Type B pancreatic cell (in vitro differentiated cells): ENCODE measurements around the gene CES3. TPM values are rescaled to one million over a fixed set of nuclear protein-coding genes. Genes with fewer than 3 reads are reported as not detected.
"Not testable (repeated sequence)": the region's sequence is repeated elsewhere in the genome, so short reads cannot be mapped to it uniquely, and the experiment has no call there.

Experiments used
- DNase-seq: peaks from one replicate; pipeline ENCODE4 v3.0.0; 2021; ENCODE audit warnings: mixed read lengths; ENCODE audit not compliant: unreplicated experiment; ENCODE audit errors: extremely low spot score
- H3K27ac Mint-ChIP-seq: 2 replicates; pipeline ENCODE4 v1.8.0; 2021; ENCODE audit warnings: mild to moderate bottlenecking, mixed read lengths
- H3K27me3 Mint-ChIP-seq: 2 replicates; pipeline ENCODE4 v1.8.0; 2021; ENCODE audit warnings: mixed read lengths
- H3K36me3 Mint-ChIP-seq: 2 replicates; pipeline ENCODE4 v1.8.0; 2021; ENCODE audit warnings: mixed read lengths
- H3K4me1 Mint-ChIP-seq: one replicate; pipeline ENCODE4 v1.8.0; 2021; ENCODE audit warnings: mixed read lengths; ENCODE audit not compliant: unreplicated experiment
- H3K4me3 Mint-ChIP-seq: 2 replicates; pipeline ENCODE4 v1.8.0; 2021; ENCODE audit warnings: mild to moderate bottlenecking, mixed read lengths
- H3K9me3 Mint-ChIP-seq: 2 replicates; pipeline ENCODE4 v1.8.0; 2021; ENCODE audit warnings: mixed read lengths
- total RNA-seq: library from RNA; stranded (reverse); gene quantifications from 2 replicates; pipeline ENCODE4 v1.2.1, GENCODE V29; 2021; ENCODE audit warnings: low replicate concordance
- TF ChIP-seq, protein P1 (sequence below): fragments of 200-600 bp; sonication (generic); conservative IDR thresholded peaks from 2 replicates; pipeline ENCODE4 v1.5.0; 2021; ENCODE audit warnings: antibody characterized with exemption, mild to moderate bottlenecking

CES3 gene
- total RNA-seq, 1 donor from 2014 or later: 1.1 TPM

DNA sequence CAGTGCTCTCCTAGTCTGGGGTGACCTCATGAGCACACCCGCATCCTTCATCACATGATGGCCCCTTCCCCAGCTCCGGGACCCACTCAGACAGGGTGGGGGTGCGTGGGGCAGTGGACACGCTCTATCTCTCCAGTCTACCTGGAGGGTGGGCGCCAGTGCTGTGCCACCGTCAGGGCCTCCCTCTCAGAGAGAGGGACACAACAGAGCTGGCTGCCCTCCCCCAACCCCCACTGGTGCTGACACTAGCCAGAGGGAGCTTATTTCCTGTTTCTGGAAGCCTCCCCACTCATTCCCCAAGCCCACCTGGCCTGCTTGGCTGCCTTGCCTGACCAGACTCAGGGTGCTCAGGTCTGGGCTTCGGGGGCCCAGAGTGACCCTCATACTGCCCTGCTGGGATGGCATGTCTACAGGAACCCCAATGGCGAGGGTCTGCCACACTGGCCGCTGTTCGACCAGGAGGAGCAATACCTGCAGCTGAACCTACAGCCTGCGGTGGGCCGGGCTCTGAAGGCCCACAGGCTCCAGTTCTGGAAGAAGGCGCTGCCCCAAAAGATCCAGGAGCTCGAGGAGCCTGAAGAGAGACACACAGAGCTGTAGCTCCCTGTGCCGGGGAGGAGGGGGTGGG is 17.5 kb upstream of the CES3 start:
- peaks cover 5% of the 10 kb centered on the region for H3K4me1 Mint-ChIP-seq
- H3K4me3 Mint-ChIP-seq: no peak overlapping the region
- peaks cover 4% of the 10 kb centered on the region for H3K36me3 Mint-ChIP-seq
- H3K27ac Mint-ChIP-seq: no peak overlapping the region
- TF ChIP-seq, protein P1, sequence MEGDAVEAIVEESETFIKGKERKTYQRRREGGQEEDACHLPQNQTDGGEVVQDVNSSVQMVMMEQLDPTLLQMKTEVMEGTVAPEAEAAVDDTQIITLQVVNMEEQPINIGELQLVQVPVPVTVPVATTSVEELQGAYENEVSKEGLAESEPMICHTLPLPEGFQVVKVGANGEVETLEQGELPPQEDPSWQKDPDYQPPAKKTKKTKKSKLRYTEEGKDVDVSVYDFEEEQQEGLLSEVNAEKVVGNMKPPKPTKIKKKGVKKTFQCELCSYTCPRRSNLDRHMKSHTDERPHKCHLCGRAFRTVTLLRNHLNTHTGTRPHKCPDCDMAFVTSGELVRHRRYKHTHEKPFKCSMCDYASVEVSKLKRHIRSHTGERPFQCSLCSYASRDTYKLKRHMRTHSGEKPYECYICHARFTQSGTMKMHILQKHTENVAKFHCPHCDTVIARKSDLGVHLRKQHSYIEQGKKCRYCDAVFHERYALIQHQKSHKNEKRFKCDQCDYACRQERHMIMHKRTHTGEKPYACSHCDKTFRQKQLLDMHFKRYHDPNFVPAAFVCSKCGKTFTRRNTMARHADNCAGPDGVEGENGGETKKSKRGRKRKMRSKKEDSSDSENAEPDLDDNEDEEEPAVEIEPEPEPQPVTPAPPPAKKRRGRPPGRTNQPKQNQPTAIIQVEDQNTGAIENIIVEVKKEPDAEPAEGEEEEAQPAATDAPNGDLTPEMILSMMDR: no peak
- no peak for DNase-seq
- peaks cover 5% of the 10 kb centered on the region for H3K27me3 Mint-ChIP-seq
- H3K9me3 Mint-ChIP-seq: no peaks in the 10 kb centered on the region

DNA sequence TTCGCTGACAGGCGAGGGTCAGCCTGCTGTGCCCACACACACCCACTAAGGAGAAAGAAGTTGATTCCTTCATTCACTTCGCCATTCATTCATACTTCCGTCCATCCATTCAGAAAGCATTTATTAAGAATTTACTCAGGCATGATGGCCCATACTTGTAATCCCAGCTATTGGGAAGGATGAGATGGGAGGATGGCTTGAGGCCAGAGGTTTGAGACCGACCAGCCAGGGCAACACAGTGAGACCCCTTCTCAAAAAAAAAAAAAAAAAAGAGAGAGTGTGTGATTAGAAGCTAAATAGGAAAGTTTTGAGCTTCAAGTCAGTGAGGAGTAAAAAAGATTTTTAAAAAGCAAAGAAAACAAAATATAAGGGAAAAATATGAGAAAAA is 17.0 kb upstream of the CES3 start:
- H3K27ac Mint-ChIP-seq: no peak overlapping the region
- H3K36me3 Mint-ChIP-seq: peaks cover 4% of the 10 kb centered on the region
- DNase-seq: no peak
- no peaks in the 10 kb centered on the region for H3K9me3 Mint-ChIP-seq
- H3K4me3 Mint-ChIP-seq: no peak overlapping the region
- H3K4me1 Mint-ChIP-seq: peaks cover 5% of the 10 kb centered on the region
- peaks cover 6% of the 10 kb centered on the region for H3K27me3 Mint-ChIP-seq
- TF ChIP-seq, protein P1: no peak

DNA sequence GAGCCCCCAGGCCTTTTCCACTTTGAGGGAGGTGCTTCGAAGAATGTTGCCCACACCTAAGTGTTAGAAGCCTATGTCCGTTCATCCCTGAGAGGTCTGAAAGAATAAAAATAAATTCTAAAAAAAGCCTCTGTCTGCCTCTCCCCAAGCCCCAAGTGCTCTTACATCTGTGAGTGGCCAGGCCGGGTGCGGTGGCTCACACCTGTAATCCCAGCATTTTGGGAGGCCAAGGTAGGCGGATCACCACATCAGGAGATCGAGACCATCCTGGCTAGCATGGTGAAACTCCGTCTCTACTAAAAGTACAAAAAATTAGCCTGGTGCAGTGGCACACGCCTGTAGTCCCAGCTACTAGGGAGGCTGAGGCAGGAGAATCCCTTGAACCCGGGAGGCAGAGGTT is 16.1 kb upstream of the CES3 start:
- H3K4me1 Mint-ChIP-seq, H3K9me3 Mint-ChIP-seq, H3K36me3 Mint-ChIP-seq, H3K27ac Mint-ChIP-seq, H3K4me3 Mint-ChIP-seq, DNase-seq: not testable (repeated sequence)
- H3K27me3 Mint-ChIP-seq: peaks cover 15% of the 10 kb centered on the region

DNA sequence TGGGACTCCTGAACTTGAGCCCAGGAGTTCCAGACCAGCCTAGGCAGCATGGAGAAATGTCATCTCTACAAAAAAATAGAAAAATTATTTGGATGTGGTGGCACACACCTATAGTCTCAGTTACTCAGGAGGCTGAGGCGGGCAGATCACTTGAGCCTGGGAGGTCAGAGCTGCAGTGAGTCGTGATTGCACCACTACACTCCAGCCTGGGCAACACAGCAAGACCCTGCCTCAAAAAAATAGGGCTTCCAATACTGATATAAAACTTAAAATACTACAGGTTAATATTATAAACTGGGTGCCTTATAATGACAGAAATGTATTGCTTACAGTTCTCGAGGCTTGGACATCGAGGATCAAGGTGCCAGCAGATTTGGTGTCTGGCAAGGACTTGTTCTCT is 15.1 kb upstream of the CES3 start:
- Mint-ChIP-seq H3K4me1 (peaks cover 5% of the 10 kb centered on the region), H3K27me3 (peaks cover 19% of the 10 kb centered on the region), H3K4me3 (no peak overlapping the region), H3K27ac (no peak overlapping the region), H3K9me3 (no peaks in the 10 kb centered on the region), H3K36me3 (peaks cover 4% of the 10 kb centered on the region)
- TF ChIP-seq, protein P1: no peak
- no peak for DNase-seq

DNA sequence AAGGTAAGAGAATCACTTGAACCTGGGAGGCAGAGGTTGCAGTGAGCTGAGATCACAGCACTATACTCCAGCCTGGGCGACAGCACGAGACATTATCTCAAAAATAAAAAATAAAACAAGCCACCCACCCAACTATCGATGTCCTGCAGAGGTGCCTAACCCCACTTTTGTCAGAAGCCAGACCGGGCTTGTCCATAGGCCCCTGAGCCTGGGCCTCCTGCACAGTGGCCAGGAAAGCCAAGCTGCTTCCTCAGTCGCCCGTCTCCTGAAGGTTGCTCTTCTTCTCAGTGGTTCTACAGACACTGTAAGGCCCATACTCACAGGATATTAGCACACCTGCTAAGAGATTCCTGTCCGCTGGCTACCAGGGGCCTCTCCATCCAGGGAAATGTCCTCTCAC is 14.5 kb upstream of the CES3 start:
- no peak overlapping the region for H3K27ac Mint-ChIP-seq
- peaks cover 5% of the 10 kb centered on the region for H3K4me1 Mint-ChIP-seq
- TF ChIP-seq, protein P1: no peak
- H3K27me3 Mint-ChIP-seq: peaks cover 23% of the 10 kb centered on the region
- no peak for DNase-seq
- H3K9me3 Mint-ChIP-seq: peaks cover 2% of the 10 kb centered on the region
- H3K4me3 Mint-ChIP-seq: no peak overlapping the region
- H3K36me3 Mint-ChIP-seq: peaks cover 4% of the 10 kb centered on the region

DNA sequence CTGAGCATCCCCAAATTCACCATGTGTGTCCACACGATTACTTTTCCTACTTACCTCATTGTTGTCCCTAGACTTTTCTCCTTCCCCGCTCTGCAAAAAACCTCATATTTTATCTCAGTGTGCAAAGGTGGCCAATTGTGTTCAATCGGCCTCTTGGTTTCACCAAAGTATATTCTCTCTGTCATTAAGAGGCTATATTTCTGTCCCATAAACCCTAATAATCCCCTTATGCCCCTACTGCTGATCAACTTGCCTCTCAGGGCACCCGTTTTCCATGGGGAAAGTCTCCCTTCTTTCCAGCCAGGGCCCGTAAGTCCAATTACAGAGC is 14.1 kb upstream of the CES3 start:
- Mint-ChIP-seq H3K4me1 (peaks cover 5% of the 10 kb centered on the region), H3K36me3 (peaks cover 4% of the 10 kb centered on the region), H3K27ac (peak overlapping the region; percentile 30), H3K27me3 (peaks cover 27% of the 10 kb centered on the region), H3K9me3 (peaks cover 5% of the 10 kb centered on the region), H3K4me3 (no peak overlapping the region)
- TF ChIP-seq, protein P1: no peak
- DNase-seq: no peak
